Sigmoid colon (tissue), 3 donors: ENCODE results near the gene PPEF1.

Source experiments
- POLR2A ChIP-seq, 2 donors: fragments of 450-650 bp; IDR thresholded peaks; one replicate each; pipeline ENCODE4 v1.6.1; 2016; ENCODE audit warnings: antibody characterized with exemption in 2 of 2, mild to moderate bottlenecking in 2 of 2, moderate library complexity in 2 of 2
- TF ChIP-seq, protein P1 (sequence below), 4 experiments: fragments of 450-650 bp in 3 of 4; fragments of 200-600 bp in 1 of 4; IDR thresholded peaks; one replicate each; pipeline ENCODE4 v1.5.1; 2016 to 2019; ENCODE audit warnings: antibody characterized with exemption in 4 of 4, mild to moderate bottlenecking in 3 of 4, moderate library complexity in 2 of 4

GRCh38 chrX:18799911-18800310, 92.5 kb downstream of the PPEF1 start:
- TF ChIP-seq, protein P1, sequence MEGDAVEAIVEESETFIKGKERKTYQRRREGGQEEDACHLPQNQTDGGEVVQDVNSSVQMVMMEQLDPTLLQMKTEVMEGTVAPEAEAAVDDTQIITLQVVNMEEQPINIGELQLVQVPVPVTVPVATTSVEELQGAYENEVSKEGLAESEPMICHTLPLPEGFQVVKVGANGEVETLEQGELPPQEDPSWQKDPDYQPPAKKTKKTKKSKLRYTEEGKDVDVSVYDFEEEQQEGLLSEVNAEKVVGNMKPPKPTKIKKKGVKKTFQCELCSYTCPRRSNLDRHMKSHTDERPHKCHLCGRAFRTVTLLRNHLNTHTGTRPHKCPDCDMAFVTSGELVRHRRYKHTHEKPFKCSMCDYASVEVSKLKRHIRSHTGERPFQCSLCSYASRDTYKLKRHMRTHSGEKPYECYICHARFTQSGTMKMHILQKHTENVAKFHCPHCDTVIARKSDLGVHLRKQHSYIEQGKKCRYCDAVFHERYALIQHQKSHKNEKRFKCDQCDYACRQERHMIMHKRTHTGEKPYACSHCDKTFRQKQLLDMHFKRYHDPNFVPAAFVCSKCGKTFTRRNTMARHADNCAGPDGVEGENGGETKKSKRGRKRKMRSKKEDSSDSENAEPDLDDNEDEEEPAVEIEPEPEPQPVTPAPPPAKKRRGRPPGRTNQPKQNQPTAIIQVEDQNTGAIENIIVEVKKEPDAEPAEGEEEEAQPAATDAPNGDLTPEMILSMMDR (IDR thresholded peaks at IDR 0.05) = no peak
- TF ChIP-seq POLR2A (IDR thresholded peaks at IDR 0.05) = no peak
